Measurements from ENCODE around the gene TCF19.

The TCF19 gene

GRCh38 chr6:31121131-31121790, 37.1 kb upstream of the TCF19 start:
- TF ChIP-seq CTCF (IDR thresholded peaks at IDR 0.05; ENCODE audit: borderline replicate concordance, control extremely low read depth, extremely low read depth, insufficient read depth, missing control alignments) = no peak
- no peak for DNase-seq (ENCODE audit: low spot score)
- in situ Hi-C loops (cut with MboI; ENCODE audit: low sequenced_read_pairs, unreplicated experiment) = no loop called here

- no peak for TF ChIP-seq CTCF (IDR thresholded peaks at IDR 0.05; ENCODE audit: borderline replicate concordance, control extremely low read depth, extremely low read depth, insufficient read depth, missing control alignments)
- DNase-seq (ENCODE audit: low spot score) = no peak
- in situ Hi-C loops (cut with MboI; ENCODE audit: low sequenced_read_pairs, unreplicated experiment) = no loop called here
Measured at GRCh38 chr6:31122791-31123706, 35.3 kb upstream of the TCF19 start.

GRCh38 chr6:31125162-31125561, 33.2 kb upstream of the TCF19 start:
- in situ Hi-C loops (cut with MboI; ENCODE audit: low sequenced_read_pairs, unreplicated experiment) = no loop called here
- no peak for TF ChIP-seq CTCF (IDR thresholded peaks at IDR 0.05; ENCODE audit: borderline replicate concordance, control extremely low read depth, extremely low read depth, insufficient read depth, missing control alignments)
- DNase-seq (ENCODE audit: low spot score) = no peak

- no peak for DNase-seq (ENCODE audit: low spot score)
- in situ Hi-C loops (cut with MboI; ENCODE audit: low sequenced_read_pairs, unreplicated experiment) = no loop called here
- no peak for TF ChIP-seq CTCF (IDR thresholded peaks at IDR 0.05; ENCODE audit: borderline replicate concordance, control extremely low read depth, extremely low read depth, insufficient read depth, missing control alignments)
Measured at GRCh38 chr6:31125586-31126363, 32.6 kb upstream of the TCF19 start.

- no peak for TF ChIP-seq CTCF (IDR thresholded peaks at IDR 0.05; ENCODE audit: borderline replicate concordance, control extremely low read depth, extremely low read depth, insufficient read depth, missing control alignments)
- in situ Hi-C loops (cut with MboI; ENCODE audit: low sequenced_read_pairs, unreplicated experiment) = no loop called here
- DNase-seq (ENCODE audit: low spot score) = peak; percentile 54
Measured at GRCh38 chr6:31126396-31127175, 31.8 kb upstream of the TCF19 start.

Data from GM13976 (cell line).